Measurements from ENCODE around the gene ORAI3. TPM values are rescaled to one million over a fixed set of nuclear protein-coding genes. Genes with fewer than 3 reads are reported as not detected.

ORAI3 gene
- total and polyA plus RNA-seq, 2 of the 13 experiments (the other 11 are each of a cell fraction or from before 2014, with no cell fraction given) = 11.4 to 32.0 TPM

DNA sequence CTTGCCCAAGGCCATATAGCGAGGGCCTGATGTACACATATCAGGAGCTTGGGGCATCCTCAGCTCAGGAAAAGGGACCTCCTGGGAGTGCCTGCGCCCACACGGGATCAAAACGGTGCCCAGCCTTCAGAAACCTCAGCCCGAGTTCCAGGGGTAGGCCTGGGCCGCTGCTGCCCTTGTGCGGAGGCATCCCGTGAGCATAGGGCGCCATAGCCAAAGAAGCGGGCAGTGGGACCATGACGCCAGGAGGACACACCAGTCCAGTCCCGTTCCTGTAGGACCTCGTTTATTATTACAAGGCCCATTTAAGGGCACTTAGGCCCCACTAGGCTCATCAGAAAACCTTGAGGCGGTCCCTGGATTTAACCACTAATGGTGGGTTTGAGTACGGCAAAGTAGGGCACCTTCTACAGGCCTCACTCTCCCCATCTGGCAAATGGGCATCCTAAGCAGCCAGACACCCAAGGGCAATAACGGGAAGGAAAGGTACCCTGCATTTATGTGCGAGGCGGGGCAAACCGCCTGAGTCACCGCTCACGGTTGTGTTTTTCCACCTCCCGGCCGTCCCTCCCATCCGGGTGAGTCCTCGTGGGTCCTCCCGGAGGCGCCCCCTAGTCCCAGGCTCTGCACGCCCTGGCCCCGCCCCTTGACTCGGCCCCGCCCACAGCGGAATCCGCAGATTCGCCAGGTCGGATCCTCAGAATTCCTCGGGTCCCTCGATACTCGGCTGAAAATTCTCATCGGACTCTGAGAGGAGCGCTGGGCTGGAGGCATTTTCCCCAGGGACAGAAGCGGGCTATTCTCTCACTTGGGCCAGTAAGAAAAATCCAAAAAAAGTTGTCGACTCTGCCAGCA is 8.0 kb downstream of the ORAI3 start (continued):
- TF ChIP-seq, protein P1, sequence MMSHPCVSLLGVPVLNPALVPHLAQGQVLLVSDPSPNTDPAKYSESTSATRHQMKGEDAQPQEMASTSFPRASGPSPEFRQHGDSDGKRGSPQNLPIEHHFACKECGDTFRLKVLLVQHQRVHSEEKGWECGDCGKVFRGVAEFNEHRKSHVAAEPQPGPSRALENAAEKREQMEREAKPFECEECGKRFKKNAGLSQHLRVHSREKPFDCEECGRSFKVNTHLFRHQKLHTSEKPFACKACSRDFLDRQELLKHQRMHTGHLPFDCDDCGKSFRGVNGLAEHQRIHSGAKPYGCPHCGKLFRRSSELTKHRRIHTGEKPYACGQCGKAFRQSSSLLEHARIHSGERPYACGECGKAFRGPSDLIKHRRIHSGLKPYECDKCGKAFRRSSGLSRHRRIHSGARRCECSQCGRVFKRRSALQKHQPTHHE (CRISPR knock-in tag; IDR thresholded peaks at IDR 0.05; ENCODE audit: borderline replicate concordance) = peak; percentile 77; the same call in 1 of the 2 replicates
- no peak for TF ChIP-seq NCOR1 (IDR thresholded peaks at IDR 0.05; ENCODE audit: borderline replicate concordance, low read length)
- no peak for TF ChIP-seq FLYWCH1 (CRISPR knock-in tag; IDR thresholded peaks at IDR 0.05)
- TF ChIP-seq SALL2 (CRISPR knock-in tag; IDR thresholded peaks at IDR 0.05) = no peak
- TF ChIP-seq IRF2 (CRISPR knock-in tag; IDR thresholded peaks at IDR 0.05) = no peak
- no peak; the same call in 1 of the 2 replicates for TF ChIP-seq NCOA2 (CRISPR knock-in tag; IDR thresholded peaks at IDR 0.05)
- no peak for TF ChIP-seq ZFAT (CRISPR knock-in tag; conservative IDR thresholded peaks at IDR 0.05)
- 0 out of 2 replicates have a peak, but pooled peaks have one; percentile 1 for TF ChIP-seq ZNF552 (CRISPR knock-in tag; IDR thresholded peaks at IDR 0.05; ENCODE audit: borderline replicate concordance)
- TF ChIP-seq ZNF720 (CRISPR knock-in tag; IDR thresholded peaks at IDR 0.05) = no peak
- no peak for TF ChIP-seq ZNF430 (CRISPR knock-in tag; IDR thresholded peaks at IDR 0.05)
- TF ChIP-seq, protein P2, sequence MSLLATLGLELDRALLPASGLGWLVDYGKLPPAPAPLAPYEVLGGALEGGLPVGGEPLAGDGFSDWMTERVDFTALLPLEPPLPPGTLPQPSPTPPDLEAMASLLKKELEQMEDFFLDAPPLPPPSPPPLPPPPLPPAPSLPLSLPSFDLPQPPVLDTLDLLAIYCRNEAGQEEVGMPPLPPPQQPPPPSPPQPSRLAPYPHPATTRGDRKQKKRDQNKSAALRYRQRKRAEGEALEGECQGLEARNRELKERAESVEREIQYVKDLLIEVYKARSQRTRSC (CRISPR knock-in tag; IDR thresholded peaks at IDR 0.05; ENCODE audit: low read depth) = 0 out of 2 replicates have a peak, but pooled peaks have one; percentile 29
- TF ChIP-seq YEATS2 (CRISPR knock-in tag; IDR thresholded peaks at IDR 0.05; ENCODE audit: borderline replicate concordance) = no peak
- TF ChIP-seq RFX1 (IDR thresholded peaks at IDR 0.05) = no peak
- TF ChIP-seq, protein P3, sequence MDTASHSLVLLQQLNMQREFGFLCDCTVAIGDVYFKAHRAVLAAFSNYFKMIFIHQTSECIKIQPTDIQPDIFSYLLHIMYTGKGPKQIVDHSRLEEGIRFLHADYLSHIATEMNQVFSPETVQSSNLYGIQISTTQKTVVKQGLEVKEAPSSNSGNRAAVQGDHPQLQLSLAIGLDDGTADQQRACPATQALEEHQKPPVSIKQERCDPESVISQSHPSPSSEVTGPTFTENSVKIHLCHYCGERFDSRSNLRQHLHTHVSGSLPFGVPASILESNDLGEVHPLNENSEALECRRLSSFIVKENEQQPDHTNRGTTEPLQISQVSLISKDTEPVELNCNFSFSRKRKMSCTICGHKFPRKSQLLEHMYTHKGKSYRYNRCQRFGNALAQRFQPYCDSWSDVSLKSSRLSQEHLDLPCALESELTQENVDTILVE (CRISPR knock-in tag; IDR thresholded peaks at IDR 0.05) = no peak
- TF ChIP-seq, protein P4, sequence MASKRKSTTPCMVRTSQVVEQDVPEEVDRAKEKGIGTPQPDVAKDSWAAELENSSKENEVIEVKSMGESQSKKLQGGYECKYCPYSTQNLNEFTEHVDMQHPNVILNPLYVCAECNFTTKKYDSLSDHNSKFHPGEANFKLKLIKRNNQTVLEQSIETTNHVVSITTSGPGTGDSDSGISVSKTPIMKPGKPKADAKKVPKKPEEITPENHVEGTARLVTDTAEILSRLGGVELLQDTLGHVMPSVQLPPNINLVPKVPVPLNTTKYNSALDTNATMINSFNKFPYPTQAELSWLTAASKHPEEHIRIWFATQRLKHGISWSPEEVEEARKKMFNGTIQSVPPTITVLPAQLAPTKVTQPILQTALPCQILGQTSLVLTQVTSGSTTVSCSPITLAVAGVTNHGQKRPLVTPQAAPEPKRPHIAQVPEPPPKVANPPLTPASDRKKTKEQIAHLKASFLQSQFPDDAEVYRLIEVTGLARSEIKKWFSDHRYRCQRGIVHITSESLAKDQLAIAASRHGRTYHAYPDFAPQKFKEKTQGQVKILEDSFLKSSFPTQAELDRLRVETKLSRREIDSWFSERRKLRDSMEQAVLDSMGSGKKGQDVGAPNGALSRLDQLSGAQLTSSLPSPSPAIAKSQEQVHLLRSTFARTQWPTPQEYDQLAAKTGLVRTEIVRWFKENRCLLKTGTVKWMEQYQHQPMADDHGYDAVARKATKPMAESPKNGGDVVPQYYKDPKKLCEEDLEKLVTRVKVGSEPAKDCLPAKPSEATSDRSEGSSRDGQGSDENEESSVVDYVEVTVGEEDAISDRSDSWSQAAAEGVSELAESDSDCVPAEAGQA (IDR thresholded peaks at IDR 0.05; ENCODE audit: low read depth) = no peak
- TF ChIP-seq, protein P4 (CRISPR knock-in tag; IDR thresholded peaks at IDR 0.05; ENCODE audit: borderline replicate concordance) = peak; percentile 58; the same call in 1 of the 2 replicates
- 0 out of 2 replicates have a peak, but pooled peaks have one; percentile 43 for TF ChIP-seq ZMYM4 (CRISPR knock-in tag; IDR thresholded peaks at IDR 0.05)
- no peak for TF ChIP-seq ESRRA (CRISPR knock-in tag; IDR thresholded peaks at IDR 0.05; ENCODE audit: low read depth)
- TF ChIP-seq, protein P5, sequence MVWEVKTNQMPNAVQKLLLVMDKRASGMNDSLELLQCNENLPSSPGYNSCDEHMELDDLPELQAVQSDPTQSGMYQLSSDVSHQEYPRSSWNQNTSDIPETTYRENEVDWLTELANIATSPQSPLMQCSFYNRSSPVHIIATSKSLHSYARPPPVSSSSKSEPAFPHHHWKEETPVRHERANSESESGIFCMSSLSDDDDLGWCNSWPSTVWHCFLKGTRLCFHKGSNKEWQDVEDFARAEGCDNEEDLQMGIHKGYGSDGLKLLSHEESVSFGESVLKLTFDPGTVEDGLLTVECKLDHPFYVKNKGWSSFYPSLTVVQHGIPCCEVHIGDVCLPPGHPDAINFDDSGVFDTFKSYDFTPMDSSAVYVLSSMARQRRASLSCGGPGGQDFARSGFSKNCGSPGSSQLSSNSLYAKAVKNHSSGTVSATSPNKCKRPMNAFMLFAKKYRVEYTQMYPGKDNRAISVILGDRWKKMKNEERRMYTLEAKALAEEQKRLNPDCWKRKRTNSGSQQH (CRISPR knock-in tag; IDR thresholded peaks at IDR 0.05; ENCODE audit: low read depth) = peak; percentile 27; the same call in 1 of the 2 replicates
